ENCODE results near the gene ECE1. TPM values are rescaled to one million over a fixed set of nuclear protein-coding genes. Genes with fewer than 3 reads are reported as not detected.
A peak's percentile ranks its signal among the peaks of the same experiment; 100 is the strongest.

The ECE1 gene
- total and polyA plus RNA-seq, 9 of the 15 experiments (the other 6 are each of a cell fraction or from before 2014, with no cell fraction given): 0.56 to 34.8 (median 11.0) TPM

- TF ChIP-seq, protein P1, sequence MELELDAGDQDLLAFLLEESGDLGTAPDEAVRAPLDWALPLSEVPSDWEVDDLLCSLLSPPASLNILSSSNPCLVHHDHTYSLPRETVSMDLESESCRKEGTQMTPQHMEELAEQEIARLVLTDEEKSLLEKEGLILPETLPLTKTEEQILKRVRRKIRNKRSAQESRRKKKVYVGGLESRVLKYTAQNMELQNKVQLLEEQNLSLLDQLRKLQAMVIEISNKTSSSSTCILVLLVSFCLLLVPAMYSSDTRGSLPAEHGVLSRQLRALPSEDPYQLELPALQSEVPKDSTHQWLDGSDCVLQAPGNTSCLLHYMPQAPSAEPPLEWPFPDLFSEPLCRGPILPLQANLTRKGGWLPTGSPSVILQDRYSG (tag; conservative IDR thresholded peaks at IDR 0.05; ENCODE audit: low read depth): peak; percentile 85; the same call in 1 of the 2 replicates
- TF ChIP-seq MAZ (CRISPR knock-in tag; conservative IDR thresholded peaks at IDR 0.05 in 1 of 2, IDR thresholded peaks at IDR 0.05 in 1 of 2): peak; percentile 91 to 94
- TF ChIP-seq ZBTB17 (CRISPR knock-in tag; IDR thresholded peaks at IDR 0.05): peak; percentile 73; the same call in 1 of the 2 replicates
- TF ChIP-seq FOS (IDR thresholded peaks at IDR 0.05; ENCODE audit: extremely low read depth, insufficient read length): no peak
- TF ChIP-seq ZKSCAN8 (CRISPR knock-in tag; IDR thresholded peaks at IDR 0.05): no peak
- no peak for TF ChIP-seq FOXA3 (CRISPR knock-in tag; conservative IDR thresholded peaks at IDR 0.05 in 1 of 2, IDR thresholded peaks at IDR 0.05 in 1 of 2)
- TF ChIP-seq, protein P2, sequence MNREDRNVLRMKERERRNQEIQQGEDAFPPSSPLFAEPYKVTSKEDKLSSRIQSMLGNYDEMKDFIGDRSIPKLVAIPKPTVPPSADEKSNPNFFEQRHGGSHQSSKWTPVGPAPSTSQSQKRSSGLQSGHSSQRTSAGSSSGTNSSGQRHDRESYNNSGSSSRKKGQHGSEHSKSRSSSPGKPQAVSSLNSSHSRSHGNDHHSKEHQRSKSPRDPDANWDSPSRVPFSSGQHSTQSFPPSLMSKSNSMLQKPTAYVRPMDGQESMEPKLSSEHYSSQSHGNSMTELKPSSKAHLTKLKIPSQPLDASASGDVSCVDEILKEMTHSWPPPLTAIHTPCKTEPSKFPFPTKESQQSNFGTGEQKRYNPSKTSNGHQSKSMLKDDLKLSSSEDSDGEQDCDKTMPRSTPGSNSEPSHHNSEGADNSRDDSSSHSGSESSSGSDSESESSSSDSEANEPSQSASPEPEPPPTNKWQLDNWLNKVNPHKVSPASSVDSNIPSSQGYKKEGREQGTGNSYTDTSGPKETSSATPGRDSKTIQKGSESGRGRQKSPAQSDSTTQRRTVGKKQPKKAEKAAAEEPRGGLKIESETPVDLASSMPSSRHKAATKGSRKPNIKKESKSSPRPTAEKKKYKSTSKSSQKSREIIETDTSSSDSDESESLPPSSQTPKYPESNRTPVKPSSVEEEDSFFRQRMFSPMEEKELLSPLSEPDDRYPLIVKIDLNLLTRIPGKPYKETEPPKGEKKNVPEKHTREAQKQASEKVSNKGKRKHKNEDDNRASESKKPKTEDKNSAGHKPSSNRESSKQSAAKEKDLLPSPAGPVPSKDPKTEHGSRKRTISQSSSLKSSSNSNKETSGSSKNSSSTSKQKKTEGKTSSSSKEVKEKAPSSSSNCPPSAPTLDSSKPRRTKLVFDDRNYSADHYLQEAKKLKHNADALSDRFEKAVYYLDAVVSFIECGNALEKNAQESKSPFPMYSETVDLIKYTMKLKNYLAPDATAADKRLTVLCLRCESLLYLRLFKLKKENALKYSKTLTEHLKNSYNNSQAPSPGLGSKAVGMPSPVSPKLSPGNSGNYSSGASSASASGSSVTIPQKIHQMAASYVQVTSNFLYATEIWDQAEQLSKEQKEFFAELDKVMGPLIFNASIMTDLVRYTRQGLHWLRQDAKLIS (CRISPR knock-in tag; IDR thresholded peaks at IDR 0.05): no peak
- TF ChIP-seq RBFOX2 (IDR thresholded peaks at IDR 0.05; ENCODE audit: low read depth, low read length): peak; percentile 97
- no peak for TF ChIP-seq BRCA1 (IDR thresholded peaks at IDR 0.05)
- 0 out of 2 replicates have a peak, but pooled peaks have one; percentile 54 for TF ChIP-seq BRCA1 (CRISPR knock-in tag; IDR thresholded peaks at IDR 0.05)
- 0 out of 2 replicates have a peak, but pooled peaks have one; percentile 35 for TF ChIP-seq SOX6 (IDR thresholded peaks at IDR 0.05)
- TF ChIP-seq, protein P3, sequence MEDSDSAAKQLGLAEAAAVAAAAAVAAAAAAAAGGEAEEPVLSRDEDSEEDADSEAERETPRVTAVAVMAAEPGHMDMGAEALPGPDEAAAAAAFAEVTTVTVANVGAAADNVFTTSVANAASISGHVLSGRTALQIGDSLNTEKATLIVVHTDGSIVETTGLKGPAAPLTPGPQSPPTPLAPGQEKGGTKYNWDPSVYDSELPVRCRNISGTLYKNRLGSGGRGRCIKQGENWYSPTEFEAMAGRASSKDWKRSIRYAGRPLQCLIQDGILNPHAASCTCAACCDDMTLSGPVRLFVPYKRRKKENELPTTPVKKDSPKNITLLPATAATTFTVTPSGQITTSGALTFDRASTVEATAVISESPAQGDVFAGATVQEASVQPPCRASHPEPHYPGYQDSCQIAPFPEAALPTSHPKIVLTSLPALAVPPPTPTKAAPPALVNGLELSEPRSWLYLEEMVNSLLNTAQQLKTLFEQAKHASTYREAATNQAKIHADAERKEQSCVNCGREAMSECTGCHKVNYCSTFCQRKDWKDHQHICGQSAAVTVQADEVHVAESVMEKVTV (CRISPR knock-in tag; IDR thresholded peaks at IDR 0.05): peak; percentile 100
- TF ChIP-seq, protein P4, sequence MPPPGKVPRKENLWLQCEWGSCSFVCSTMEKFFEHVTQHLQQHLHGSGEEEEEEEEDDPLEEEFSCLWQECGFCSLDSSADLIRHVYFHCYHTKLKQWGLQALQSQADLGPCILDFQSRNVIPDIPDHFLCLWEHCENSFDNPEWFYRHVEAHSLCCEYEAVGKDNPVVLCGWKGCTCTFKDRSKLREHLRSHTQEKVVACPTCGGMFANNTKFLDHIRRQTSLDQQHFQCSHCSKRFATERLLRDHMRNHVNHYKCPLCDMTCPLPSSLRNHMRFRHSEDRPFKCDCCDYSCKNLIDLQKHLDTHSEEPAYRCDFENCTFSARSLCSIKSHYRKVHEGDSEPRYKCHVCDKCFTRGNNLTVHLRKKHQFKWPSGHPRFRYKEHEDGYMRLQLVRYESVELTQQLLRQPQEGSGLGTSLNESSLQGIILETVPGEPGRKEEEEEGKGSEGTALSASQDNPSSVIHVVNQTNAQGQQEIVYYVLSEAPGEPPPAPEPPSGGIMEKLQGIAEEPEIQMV (tag; conservative IDR thresholded peaks at IDR 0.05; ENCODE audit: low read depth): no peak
- TF ChIP-seq HMG20A (CRISPR knock-in tag; conservative IDR thresholded peaks at IDR 0.05): no peak
- peak; percentile 52; the same call in 1 of the 2 replicates for TF ChIP-seq MTA1 (IDR thresholded peaks at IDR 0.05; ENCODE audit: borderline replicate concordance)
These were observed 113.4 kb downstream of the ECE1 start, which contains the start of gene EIF4G3 (continued) for GRCh38 chr1:21176586-21177555.
